GM18907 (cell line): Measurements from ENCODE around the gene GSAP.
"Not testable (repeated sequence)": the region's sequence is repeated elsewhere in the genome, so short reads cannot be mapped to it uniquely, and the experiment has no call there.

ENCODE experiments used
- ATAC-seq: cut with Tn5 transposase; IDR thresholded peaks from one replicate; pipeline ENCODE4 v1.9.1; 2021; ENCODE audit warnings: mild to moderate bottlenecking, moderate library complexity; ENCODE audit not compliant: unreplicated experiment

The GSAP gene

DNA sequence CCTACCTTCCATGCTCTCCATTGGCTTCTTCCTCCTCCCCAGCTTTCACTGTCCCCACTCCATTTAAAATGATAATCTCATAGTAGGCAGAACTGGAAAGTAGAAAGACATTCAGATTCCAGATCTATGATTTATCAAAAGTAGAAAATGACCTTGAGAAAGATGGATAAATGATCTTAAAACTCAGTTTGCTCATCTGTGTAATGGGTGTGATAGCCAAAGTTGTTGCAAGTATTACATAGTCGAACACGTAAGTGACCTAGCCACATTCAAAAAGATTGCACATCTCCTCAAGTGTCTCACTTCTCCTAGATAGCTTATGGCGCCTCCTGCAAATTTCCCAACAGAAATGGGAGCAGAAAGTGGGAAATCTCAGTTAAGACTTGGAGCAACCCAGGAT lies 126.8 kb downstream of the GSAP start:
- ATAC-seq, result no peak

GRCh38 chr7:77288676-77289320 lies 127.4 kb downstream of the GSAP start:
- no peak for ATAC-seq

GRCh38 chr7:77284616-77285015 lies 131.5 kb downstream of the GSAP start:
- no peak for ATAC-seq

GRCh38 chr7:77284005-77284404 lies 132.1 kb downstream of the GSAP start:
- ATAC-seq, result no peak

DNA sequence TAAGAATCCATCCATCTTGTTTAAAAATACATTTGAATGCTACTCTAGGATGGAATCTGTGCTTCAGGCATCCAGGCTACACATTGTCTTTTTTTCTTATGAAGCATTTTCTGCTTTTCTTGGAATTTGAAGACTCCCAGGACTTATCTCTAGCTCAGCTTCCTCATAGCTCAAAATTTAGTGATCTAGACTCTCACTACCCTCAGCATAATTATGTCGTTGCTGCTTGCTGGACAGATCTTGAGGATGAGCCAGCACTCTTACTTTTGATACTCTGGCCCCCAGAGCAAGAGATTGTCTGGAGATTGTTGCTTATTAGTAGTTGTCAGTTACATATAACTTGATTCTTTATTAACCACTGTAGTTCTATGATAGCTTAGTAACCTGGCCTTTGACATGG lies 133.3 kb downstream of the GSAP start:
- no peak for ATAC-seq

GRCh38 chr7:77281780-77282478 lies 134.2 kb downstream of the GSAP start:
- no peak for ATAC-seq

DNA sequence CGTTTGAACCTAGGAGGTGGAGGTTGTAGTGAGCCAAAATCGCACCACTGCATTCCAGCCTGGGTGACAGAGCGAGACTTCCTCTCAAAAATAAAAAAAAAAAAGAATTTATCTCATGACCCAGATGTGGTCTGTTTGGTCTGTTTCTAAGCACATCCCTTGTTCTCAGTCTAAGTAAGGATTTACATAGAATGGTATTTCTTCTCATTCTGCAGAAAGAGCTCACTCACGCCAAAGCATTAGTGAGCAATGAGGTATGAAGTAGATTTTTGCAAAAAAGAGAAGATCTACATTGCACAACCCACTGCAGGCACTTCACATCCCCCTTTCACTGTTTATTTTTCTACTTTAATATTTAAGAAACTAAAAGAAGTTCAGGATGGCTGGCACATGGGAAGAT lies 140.0 kb downstream of the GSAP start:
- no peak for ATAC-seq

DNA sequence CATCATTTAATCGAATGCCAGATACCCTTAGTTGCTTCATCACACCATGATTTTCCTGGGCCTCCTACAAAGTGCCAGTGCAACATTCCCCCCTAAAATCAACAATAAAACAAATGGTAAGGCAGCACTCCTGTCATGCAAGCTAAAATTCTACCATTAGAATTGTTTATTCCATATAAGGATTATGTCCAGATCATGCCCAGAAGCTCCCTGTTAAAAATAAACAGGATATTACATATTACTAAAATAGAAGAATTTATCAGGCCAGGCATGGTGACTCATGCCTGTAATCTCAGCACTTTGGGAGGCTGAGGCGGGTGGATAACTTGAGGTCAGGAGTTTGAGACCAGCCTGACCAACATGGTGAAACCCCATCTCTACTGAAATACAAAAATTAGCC lies 140.5 kb downstream of the GSAP start:
- not testable (repeated sequence) for ATAC-seq

DNA sequence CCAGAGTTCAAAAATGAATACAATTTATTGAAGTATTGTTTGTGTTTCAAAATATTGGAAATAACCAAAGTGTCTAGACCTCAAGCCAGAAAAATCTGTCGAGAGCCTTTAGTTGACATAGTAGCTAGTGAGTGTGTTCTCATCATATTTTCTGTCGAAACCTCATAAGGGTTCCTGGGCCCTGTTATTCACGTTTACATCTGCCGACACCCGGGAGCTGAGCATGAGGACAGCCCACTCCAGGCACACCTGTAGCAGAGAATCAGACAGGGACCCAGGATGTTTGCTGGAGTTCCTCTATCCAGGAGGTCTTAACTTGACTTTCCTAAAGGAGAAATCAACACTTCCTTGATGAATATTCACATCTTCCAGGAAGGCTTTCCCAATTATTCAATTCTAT lies 144.4 kb downstream of the GSAP start:
- no peak for ATAC-seq

GRCh38 chr7:77270094-77270480 lies 146.1 kb downstream of the GSAP start:
- ATAC-seq, result no peak

DNA sequence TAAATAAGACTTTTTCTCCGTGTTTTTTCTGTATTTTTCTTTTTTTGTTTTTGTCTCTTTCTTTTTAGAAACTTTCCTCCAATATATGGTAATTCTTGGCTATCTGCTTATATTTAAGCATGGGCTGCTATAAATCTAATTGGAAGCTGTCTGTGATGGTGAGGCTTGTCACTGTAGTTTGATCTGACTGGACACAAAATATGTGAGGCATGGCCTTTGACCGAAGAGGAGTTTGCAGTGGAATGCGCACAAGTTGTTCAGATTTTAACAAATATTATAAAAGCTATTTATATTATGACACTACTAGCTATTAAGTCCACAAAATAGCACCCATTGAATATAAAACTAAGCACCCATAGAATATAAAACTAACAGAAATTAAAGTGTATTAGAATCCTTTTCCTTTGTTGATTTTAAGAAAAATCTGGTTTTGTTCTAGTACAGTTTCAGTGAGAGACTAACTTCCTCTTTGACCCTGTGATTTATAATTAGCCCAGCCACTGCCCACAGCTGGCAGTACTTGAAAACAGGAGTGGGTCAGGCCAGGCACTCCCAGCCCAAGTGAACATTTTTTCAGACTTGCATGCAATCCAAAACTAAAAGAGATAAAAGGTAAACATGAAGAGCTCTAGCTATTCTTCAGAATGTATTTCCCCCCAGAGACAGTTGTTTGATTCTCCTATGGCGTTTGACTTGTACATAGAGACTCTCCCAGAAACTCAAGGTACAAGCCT lies 146.6 kb downstream of the GSAP start:
- ATAC-seq, result peak; percentile 81

- ATAC-seq, result peak; percentile 93
Observed at GRCh38 chr7:77266291-77266794, 149.8 kb downstream of the GSAP start.

GRCh38 chr7:77265666-77266065 lies 150.5 kb downstream of the GSAP start:
- ATAC-seq, result no peak

DNA sequence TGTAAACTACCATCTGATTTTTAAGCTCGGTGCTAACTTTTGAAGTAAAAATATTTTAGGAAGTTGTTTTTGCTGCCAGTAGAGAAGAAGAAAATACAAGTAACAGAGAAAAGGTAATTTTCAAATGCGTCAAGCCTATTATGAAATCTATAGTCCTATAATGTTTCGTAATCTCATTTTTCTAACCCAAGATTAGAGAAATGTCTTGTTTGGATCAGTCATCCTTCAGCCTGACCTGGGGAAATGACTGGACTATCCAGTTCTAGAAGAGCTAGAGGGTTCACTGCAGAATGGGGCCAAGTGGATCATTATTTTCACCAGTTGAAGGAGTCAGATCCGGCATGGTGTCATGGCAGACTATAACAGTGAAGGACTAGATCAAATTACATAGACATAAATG lies 153.8 kb downstream of the GSAP start:
- ATAC-seq, result no peak
